GM18861 (cell line): Measurements from ENCODE around the gene CCDC78.

Experiments
- ATAC-seq: cut with Tn5 transposase; IDR thresholded peaks from one replicate; pipeline ENCODE4 v1.9.1; 2021; ENCODE audit not compliant: unreplicated experiment

Gene CCDC78

GRCh38 chr16:726438-727290 lies at the start of gene CCDC78, which contains the start of gene HAGHL:
Gene CCDC78 (minus strand): TSS chr16:726443. CDS start chr16:726367, 76 bp downstream.
Gene HAGHL (plus strand): TSS chr16:727106. CDS start chr16:727510, 404 bp downstream.
- ATAC-seq = no peak

- ATAC-seq = no peak
These were observed 49.1 kb upstream of the CCDC78 start for GRCh38 chr16:775236-775796.

- ATAC-seq = no peak
These were observed 48.1 kb upstream of the CCDC78 start for GRCh38 chr16:774086-775001.

- ATAC-seq = no peak
These were observed 46.7 kb upstream of the CCDC78 start for GRCh38 chr16:772959-773358.

- ATAC-seq = no peak
These were observed 44.2 kb upstream of the CCDC78 start for GRCh38 chr16:770411-770810.

GRCh38 chr16:769934-770333 lies 43.7 kb upstream of the CCDC78 start:
- no peak for ATAC-seq

- no peak for ATAC-seq
These were observed 43.0 kb upstream of the CCDC78 start for GRCh38 chr16:769184-769784.

GRCh38 chr16:768428-768827 lies 42.2 kb upstream of the CCDC78 start:
- no peak for ATAC-seq

GRCh38 chr16:767743-768235 lies 41.5 kb upstream of the CCDC78 start:
- no peak for ATAC-seq

GRCh38 chr16:766820-767640 lies 40.8 kb upstream of the CCDC78 start:
- no peak for ATAC-seq

- ATAC-seq = no peak
These were observed 40.0 kb upstream of the CCDC78 start for GRCh38 chr16:766008-766819.

- ATAC-seq = no peak
These were observed 39.2 kb upstream of the CCDC78 start for GRCh38 chr16:765488-765865.

- no peak for ATAC-seq
These were observed 38.7 kb upstream of the CCDC78 start for GRCh38 chr16:764848-765487.

- ATAC-seq = no peak
These were observed 38.0 kb upstream of the CCDC78 start for GRCh38 chr16:764184-764750.

- ATAC-seq = no peak
These were observed 37.3 kb upstream of the CCDC78 start for GRCh38 chr16:763369-764183.

- ATAC-seq = no peak
These were observed 36.5 kb upstream of the CCDC78 start for GRCh38 chr16:762595-763268.
